ENCODE data around the gene YPEL2.

YPEL2 gene

DNA sequence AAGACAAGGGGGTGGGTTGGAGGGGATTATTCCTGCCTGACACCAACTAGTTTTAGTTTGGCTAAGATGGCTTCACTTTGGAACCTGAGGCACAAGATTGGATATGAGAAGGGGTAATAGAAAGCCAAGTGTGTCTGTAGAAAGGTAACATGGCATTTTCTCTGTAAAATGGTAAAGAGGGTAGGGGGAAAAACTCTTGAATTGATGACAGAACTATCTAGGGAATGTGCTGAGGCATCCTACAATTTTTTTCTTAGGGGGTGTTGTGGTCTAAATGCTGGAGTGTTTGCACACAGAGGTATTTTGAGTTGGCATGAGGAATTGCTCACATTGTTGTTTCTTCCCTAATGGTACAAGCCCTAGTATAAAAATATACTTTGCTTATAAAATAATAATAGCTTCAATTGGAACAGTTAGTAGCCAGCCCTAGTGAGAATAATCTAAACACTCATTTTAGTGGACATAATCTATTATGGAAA lies 25.8 kb downstream of the YPEL2 start:
- no peak for DNase-seq

DNA sequence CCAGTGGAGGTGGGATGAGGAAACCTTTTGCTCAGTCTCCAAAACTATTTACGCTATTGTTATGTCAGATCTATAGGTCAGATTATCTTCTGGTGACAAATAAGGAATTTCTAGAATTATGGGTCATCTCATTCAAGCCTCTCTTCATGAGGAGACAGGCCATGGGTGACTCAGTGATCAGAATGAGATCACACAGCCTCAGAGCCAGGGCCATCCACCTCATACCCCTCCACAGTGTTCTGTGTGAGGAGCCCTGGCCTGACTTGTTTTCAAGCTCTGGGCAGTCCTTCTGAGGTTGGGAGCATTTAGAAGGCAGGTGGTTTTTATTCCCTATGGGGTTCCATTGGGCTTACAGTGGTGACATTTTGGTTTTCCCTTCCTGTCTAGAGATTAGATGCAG lies 26.5 kb downstream of the YPEL2 start:
- DNase-seq, result no peak

DNA sequence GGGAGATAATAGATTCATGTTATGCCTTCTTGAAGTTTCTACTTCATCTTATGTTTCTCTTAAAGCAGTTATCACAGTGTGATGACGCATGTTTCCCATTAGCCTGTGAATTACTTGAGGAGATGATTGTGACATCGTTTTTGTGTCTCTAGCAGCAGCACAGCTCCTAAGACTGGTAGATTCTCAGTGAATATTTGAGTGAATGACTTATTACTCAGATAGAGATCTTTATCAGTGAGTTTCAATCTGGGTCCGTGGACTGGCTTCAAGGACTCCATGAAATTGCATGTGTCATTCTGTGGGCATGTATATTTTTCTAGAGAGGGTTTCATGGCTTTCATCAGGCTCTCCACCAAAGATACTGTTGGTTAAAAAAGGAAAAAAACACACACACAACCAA lies 29.9 kb downstream of the YPEL2 start:
- peak in 1 of 5 experiments; percentile 80 for DNase-seq

DNA sequence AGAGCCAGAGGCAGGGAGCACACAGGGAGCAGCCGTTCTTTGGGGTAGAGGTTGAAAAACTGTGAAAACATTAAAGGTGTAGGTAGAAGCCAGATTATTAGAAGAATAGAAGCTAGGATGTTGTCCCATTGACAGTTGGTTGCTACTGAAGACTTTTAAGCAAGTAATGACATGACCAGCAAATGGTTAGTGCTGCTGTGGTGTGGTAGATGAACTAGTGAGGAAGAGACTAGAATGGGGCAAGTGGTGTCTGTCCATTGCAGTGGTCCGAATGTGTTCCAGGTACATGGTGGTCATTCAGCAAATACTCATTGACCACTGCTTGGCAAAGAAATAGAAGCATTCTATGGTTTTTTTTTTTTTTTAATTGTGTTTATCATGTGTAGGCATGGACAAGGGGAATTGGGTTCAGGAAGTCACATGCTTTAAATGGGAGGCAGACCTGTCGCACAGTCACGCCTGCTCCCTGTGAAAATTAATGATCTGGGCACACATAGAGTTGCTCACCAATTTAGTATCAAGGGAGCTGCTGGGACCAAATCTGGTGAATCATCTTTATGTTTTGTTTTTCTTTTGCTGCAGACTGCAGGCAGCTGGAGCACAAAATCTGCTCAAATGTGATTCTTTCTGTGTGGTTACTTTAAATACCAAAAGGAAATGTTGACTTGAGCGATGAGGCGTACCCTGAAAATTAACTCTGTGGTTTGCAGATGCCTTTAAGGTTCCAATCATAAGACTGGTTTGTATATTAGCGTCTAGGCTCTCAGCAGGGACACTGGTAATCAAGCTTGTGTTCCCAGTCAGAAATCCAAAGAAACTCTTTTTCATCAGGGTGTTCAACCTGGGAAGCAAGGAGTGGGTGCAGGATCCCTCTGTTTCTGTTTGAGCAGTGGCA lies 30.7 kb downstream of the YPEL2 start:
- DNase-seq, result peak in 2 of 5 experiments; percentile 15 to 94

DNA sequence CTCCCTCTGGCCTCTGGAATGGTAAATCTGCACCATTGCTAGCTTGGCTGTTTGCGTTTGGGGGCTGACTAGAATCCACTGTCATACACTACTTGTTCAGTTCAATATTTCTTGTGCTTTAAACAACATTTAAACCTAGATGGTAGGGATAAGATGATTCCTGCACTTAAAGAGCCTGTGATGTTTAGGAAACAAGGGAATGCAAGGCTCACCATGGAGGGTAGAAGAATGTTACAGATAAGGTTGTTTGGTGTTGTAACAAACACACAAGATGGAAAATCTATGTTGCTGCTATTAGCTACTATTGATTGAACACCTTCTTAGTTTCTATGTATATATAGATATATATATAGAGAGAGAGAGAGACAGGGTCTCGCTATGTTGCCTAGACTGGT lies 31.4 kb downstream of the YPEL2 start:
- no peak for DNase-seq

DNA sequence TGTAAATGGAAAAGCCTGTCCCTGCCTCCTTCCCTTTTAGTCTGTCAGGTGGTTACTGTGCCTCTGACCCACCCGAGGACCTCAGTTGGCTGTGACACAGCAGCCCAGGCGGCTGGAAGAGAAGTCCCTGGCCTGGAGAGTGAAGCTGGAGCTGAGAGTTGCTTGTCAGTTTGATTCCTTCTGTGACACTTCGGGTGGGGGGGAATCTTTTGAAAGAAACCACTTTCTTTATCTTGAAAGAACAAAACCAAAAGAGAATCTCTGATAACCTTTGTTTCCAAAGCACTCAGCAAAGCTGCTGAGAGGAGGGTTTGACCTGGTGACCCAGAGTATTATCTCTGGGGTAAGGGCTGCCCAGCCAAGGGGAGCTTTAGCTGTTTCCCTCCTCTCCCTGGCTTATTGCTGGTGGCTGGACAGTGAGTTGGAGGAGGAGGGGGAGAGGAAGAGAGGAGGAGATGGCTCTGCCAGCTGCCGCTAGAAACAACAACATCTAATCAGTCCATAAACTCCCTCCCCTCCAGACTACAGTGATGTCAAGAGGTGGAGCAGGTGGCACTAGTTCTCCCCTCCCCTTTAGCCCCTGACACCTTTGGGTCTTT lies 34.0 kb downstream of the YPEL2 start:
- DNase-seq, result peak in 1 of 5 experiments; percentile 77

DNA sequence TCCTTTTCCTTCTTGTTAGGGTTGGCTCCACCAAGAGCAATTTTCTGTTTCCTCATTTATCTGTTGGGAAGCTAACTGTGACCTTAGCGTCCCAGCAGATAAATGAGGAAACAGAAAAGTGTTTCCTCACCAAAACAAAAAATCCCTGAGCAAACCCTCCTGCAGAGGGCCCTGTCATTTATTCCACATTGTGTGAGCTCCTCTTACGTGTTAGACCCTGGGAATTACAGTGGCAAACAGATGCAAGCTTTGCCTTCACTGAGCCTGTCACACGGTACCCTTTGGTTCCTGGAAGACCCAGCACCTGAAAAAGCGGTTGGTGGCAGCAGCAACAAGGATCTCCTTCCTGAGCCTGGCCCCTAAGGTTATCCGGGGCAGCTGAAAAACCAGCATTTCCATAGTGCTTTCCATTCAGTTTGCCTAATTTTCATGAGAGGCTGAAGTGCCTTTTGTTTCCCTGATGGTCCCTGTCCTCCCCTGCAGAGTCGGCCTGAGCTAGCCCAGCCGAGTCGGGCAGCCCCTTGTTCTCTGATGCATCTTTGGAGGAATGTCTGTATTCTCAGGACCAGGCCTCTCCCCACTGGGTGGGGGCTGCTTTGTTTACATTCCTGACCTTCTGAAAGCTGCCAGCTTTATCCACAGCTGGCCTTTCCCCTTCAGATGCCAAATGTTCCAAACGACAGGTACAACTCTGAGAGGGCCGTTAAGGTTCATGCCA lies 34.7 kb downstream of the YPEL2 start:
- DNase-seq, result no peak

DNA sequence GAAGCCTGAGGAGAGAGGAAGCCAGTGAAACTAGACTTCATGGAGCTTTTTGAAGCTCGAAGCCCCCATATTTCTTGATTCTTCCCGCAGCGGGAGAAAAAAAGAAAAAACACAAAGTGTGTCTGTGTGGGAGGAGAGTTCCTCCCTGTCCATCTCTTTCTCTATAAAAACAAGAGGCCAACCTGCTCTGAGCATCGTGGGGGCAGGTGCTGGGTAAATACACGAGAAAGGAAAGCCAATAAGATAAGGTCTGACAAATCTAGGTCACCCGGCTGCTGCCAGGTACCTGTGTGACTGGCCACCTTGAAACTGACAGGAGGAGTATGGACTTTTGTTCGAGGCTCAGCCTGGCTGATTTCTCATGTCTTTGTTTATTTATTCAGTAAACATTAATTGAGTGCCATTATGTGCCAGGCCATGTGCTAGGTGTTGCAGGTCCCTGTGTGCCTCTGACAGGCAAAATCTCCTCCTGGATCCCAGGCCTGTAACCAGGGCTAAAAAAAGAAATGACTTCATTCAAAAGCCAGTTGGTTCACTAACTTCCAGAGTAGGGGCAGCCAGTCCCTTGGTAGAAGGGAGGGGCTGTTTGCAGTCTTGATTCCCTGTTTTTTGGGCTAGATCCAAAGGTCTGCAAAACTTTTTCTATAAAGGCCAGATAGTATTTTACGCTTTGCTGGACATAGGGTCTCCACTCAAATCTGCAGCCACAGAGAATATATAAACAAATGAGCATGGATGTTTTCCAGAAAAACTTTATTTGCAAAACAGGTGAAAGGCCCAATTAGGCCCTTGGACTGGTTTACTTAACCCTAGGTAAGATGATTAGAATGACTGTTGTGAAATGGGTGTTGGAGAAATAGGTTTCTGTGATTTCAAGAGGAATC lies 35.6 kb downstream of the YPEL2 start:
- peak in 1 of 5 experiments; percentile 19 for DNase-seq

DNA sequence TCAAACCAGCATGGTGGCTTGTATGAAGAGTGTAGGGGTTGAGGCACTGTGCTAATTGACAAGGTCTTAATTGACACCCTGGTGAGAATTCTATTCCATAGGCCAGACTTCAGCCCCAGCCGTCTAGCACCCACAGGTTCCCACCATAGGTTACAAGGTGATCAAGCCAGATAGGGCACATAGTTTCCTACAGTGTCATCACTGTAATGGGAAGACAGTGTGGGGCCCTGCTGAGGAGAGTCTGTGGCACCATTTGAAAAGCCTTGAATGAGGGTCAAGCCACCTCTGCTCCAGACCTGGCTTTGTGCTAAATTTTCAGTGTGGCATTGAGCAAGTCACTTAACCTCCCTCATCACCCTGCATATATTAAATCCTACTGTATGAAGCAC lies 36.2 kb downstream of the YPEL2 start:
- no peak for DNase-seq

DNA sequence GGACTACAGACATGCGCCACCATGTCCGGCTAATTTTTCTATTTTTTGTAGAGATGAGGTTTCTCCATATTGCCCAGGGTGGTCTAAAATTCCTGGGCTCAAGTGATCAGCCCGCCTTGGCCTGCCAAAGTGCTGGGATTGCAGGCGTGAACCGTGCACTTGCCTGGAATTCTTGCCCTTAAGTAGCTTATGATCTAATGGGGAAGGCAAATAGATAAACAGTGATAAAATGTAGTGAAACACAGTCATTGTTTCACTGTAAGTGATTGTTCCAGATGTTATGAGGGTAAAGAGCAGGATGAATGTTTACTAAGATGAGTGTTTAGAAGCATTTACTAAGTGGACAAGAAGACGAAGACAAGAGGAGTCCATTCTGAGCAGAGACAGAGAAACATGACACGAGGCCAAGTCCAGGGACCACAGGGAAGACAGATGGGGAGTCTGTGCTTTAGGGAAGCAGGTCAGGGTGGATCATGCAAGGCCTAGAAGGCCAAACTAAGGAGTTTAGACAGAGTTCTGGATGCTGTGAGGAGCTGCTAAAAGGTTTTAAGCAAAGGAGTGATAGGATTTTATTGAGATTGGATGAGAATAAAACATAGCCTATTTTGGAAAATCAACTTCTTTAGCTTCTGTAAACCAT lies 36.9 kb downstream of the YPEL2 start:
- no peak for DNase-seq

DNA sequence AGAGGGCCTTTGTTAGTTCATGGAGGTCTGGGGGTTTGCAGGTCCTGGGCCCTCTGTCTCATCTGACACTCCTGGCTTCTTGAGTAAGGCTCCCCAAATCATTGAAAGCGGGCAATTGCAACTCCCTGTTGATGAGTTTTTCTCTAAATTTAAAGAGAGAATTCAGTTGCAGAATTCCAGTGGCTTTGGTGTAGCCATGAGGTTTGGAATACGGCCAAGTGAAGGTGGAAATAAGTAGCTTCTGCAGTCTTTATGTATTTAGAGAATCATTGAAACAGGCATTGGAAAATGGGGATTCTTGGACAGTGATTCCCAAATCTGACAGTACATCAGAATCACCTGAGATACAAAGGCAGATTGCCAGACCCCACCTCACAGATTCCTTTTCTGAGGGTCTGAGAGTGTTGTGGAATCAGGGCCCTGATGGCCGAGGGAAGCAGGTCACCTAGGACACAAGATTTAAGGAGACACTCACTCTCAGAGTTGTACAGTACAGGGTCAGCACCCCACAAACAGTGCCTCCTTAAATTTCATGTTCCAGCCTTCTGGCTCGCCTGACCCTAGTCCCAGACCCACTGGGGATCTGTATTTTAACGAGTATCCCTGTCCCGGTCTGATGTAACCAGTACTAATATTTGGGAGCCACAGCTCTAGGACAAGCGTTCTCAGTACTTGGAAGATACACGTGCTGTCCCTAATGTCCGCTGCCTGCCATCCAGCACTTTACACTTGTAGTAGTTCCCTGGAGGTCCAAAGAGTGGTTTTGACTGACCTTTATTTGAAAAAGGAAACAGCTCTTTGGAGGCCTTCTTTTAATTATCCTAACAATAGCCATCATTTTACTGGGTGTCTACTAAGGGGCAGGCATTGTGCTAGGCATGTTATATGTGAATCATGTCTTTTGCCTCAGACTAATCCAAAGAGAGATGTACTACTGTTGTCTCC lies 37.8 kb downstream of the YPEL2 start:
- DNase-seq, result no peak

DNA sequence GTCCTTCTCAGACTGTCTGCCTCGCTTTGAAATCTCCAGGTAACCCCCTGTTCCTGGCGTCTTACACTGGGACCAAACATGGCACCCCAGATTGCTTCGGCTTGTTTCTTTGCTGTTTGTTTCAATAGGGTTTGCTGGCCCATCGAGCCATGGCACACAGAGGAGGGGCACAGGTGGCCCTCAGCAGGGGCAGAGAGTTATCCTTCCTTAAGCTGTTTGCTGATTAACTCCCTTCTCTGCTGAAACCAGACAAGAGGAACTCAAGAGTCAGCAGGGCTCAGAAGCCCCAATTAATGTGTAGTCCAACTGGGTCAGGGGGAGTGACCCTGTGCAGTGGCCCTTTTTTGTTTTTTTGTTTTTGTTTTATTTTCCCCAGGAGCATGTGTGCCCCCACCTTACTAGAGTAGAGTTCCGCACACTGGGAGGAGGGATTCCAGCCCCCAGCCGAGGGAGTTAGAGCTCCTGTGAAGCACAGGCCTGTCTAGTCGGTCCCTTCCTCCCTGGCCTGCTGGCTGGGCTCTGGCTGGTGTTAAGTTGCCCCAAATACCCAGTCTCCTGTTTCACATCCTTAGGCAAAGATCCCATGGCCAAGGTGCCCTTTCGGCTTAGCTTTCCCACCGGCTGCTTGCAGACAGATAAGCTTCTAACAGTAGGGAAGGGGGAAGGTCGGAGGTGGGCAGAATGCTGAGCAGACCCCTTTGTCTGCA lies 39.3 kb downstream of the YPEL2 start:
- DNase-seq, result no peak

DNA sequence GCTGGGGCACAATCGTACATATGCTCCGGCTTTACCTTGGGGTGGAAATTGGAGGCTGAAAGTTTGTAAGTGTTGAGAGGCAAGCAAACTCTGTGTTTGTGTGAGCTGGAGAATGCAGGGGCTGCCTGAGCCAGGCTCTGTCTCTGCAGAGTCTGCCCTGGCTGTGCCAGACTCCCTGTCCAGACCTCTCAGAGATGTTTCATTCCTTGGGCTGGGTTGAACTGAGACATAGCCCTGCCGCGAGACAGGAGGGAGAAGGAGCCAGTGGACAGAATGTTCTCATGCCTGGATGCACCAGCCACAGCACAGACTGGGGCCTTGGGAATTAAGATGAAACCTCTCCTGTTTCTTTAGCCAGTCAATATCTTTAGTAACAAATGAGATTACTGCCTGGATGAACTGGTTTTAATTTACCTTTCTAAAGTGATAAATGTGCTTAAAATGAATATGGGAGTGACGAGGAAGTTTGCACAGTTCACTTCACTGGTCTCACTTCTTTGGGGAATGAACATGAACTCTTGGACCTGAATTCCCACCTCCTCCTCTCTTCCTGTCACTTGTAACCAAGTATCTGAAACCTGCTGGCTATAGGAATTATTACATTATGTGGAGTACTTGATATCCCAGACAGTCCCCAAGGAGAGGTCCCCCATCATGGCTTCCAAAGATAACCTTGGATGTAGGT lies 40.1 kb downstream of the YPEL2 start:
- DNase-seq, result no peak

DNA sequence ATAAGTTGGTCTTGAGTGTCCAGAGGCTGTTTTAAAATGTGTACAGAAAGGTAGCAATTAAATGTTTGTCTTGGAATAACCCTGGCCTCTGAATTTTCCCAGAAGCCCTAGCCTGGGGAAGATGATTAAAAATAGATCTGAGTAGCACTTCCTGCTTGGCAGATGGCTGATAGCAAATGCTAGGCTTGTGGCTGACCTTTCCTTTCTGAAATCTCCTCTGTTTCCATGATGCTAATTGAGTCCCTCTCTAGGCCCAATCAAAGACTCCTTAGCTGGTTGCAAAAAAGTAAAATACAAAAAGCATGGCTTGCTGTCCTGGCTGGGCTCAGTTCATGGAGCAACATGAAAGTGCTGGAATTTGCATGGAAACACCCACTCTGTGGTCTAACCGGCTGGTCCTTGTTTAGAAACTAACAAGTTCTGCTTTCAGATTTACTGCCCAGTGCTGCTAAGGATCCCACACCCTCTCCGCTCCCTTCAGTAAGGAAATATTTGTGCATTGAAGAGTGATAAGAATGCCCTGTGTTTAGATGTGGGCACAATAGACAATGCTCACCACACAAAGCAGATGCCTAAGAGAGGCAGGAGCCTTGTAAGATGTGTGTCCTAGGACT lies 40.8 kb downstream of the YPEL2 start:
- DNase-seq, result peak in 1 of 5 experiments; percentile 27

DNA sequence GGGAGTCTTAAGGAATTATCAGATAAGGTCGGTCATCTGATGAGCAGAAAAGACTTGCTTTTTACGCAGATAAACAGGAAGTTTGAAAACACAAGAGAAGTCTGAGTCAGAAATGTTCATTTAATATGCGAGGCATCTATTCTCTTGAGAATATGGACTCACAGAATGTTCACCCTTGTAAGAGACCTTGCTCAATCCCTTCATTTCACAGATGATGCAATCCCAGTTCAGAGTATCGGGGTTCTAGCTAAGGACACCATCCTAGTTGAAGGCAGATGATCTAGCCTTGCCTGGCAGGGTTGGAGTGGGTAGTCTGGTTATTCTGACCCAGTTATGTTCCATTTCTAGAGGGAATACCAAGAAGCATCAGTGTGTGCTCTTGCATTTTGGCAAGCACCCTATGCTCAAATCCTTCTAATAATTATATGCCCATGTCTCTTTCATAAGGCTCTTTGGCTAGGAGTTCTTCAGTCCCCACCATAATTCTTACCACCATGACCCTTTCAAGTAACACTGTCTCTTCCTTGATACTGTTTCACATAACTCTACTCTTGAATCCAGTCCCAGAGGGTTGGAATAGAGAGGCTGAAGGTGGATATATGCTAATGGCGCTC lies 42.5 kb downstream of the YPEL2 start:
- peak in 1 of 5 experiments; percentile 58 for DNase-seq

DNA sequence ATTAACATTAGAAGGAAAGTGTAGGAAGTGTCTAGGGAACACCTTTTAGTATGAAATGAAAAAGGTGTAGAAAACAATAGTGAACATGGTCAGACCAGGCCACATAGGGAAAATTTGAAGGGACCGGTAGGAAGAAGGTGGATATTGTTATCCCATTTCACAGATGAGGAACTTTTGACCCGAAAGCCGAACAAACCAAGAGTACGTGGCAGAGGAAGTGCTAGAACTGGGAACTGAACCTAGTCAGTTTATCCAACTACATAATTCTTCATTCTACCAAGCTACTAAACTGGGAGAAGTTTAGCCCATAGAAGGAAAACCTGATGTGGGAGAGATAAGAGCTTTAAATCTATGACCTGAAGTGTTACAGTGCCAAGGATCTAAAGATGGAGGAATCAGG lies 43.2 kb downstream of the YPEL2 start:
- DNase-seq, result no peak

DNA sequence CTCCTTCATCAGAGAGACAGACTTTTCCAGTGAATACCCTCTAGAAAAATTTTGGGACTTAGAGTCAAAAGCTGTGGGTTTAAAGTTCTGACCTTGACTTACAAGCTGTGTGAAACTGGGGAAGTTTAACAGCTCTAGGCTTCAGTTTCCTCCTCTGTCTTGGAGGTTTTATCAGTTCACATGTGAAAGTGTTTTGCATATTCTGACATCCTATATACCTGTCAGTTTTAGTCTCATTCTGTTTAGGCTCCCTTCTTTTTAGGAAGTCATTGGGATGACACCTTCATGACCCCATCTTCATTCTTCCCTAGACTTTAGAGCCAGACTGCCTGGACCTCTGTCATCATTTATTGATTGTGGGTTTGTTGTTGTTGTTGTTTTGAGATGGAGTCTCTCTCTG lies 44.4 kb downstream of the YPEL2 start:
- peak in 1 of 5 experiments; percentile 16 for DNase-seq

DNA sequence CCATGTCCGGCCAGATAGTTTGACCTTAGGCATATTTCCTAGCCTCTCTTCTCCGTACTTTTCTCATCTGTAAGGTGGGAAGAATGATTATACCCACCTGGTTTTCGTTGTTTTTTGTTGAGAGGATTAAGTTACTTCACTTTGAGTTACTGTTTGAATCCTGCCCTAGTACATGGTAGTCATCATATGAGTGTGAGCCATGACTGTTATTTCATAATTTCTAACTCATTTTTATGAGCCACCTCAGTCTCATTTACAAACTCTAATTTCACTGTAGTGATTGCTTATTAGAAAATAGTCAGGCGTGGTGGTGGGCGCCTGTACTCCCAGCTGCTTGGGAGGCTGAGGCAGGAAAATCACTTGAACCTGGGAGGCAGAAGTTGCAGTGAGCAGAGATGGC lies 45.1 kb downstream of the YPEL2 start:
- DNase-seq, result no peak

DNA sequence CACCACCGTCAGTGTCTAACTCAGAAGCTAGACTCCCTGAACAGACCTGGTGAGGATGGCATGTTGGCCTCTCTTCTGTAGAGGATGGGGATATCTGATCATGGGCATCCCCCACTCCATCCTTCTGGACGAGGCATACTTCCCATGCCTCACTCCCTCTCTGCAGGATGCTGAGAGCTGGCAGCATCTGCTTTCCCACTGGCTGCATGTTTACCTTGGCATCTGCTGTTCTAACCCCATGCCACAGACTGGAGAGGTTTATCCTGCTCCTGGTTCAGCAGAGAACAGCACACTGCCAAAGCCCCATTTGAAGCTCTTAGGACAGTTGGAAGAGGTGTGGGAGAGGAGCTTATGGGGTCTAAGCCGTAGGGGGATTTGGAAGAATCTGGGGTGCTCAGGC lies 46.0 kb downstream of the YPEL2 start:
- DNase-seq, result no peak
